Rectal smooth muscle tissue (tissue), 1 donor: Measurements from ENCODE around the gene SHPK.
"Not testable (repeated sequence)": the region's sequence is repeated elsewhere in the genome, so short reads cannot be mapped to it uniquely, and the experiment has no call there.

Experiments used
- H3K27ac ChIP-seq: one replicate; pipeline ENCODE4 v1.7.0; 2013; ENCODE audit warnings: low read depth, low read length, inconsistent platforms
- H3K27me3 ChIP-seq: one replicate; pipeline ENCODE4 v1.7.0; 2013; ENCODE audit warnings: low read length; ENCODE audit not compliant: control insufficient read depth, insufficient read depth
- H3K36me3 ChIP-seq: one replicate; pipeline ENCODE4 v1.7.0; 2013; ENCODE audit warnings: low read length; ENCODE audit not compliant: control insufficient read depth, insufficient read depth
- H3K4me1 ChIP-seq: one replicate; pipeline ENCODE4 v1.7.0; 2013; ENCODE audit warnings: low read length; ENCODE audit not compliant: control insufficient read depth, insufficient read depth
- H3K4me3 ChIP-seq: one replicate; pipeline ENCODE4 v1.7.0; 2013; ENCODE audit warnings: low read length
- H3K9ac ChIP-seq: one replicate; pipeline ENCODE4 v1.7.0; 2013; ENCODE audit warnings: low read length

Gene SHPK

DNA sequence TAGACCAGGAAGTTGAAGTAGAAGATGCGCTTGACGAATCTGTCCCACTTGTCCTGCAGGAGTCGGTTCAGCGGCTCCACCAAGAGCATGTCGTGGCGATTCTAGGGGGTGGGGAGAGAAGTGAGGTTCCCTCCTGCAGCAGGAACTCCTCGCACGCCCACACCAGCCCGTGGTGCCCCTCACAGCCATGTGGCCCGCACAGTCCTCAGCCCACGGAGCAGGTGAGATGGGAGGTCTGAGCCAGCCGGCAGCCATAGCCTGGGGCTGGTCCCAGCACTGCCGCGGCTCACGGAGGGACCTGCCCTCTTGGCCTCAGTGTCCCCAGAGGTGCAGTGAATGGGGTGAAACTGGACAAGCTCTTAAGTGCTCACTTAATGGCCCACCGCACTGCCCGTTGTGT lies 50.2 kb downstream of the SHPK start:
- H3K27me3 ChIP-seq, result no peaks in the 10 kb centered on the region
- H3K4me1 ChIP-seq, result no peaks in the 10 kb centered on the region
- peaks cover 6% of the 10 kb centered on the region for H3K36me3 ChIP-seq
- H3K9ac ChIP-seq, result no peak overlapping the region
- no peak overlapping the region for H3K27ac ChIP-seq
- no peak overlapping the region for H3K4me3 ChIP-seq

DNA sequence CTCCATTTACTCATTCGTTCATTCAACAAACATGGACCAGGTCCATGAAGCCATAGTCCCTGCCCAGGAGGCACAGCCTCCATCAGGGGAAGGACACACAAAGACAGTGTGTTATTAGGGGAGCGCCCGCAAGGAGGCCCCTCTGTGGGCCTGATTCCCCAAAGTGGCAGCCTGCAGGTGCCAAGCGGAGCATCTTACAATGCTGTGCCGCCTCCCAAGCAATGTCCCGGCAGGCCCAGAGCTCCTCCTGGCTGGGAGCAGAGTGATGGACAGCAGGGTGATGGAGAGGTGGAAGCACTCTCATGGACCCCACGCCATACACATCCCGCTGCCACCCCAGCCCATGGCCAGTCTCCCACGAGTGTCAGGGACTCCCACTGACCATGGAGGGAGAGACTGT lies 52.6 kb downstream of the SHPK start:
- H3K36me3 ChIP-seq, result peaks cover 5% of the 10 kb centered on the region
- H3K4me3 ChIP-seq, result no peak overlapping the region
- H3K4me1 ChIP-seq, result no peaks in the 10 kb centered on the region
- no peak overlapping the region for H3K9ac ChIP-seq
- no peak overlapping the region for H3K27ac ChIP-seq
- H3K27me3 ChIP-seq, result no peaks in the 10 kb centered on the region

DNA sequence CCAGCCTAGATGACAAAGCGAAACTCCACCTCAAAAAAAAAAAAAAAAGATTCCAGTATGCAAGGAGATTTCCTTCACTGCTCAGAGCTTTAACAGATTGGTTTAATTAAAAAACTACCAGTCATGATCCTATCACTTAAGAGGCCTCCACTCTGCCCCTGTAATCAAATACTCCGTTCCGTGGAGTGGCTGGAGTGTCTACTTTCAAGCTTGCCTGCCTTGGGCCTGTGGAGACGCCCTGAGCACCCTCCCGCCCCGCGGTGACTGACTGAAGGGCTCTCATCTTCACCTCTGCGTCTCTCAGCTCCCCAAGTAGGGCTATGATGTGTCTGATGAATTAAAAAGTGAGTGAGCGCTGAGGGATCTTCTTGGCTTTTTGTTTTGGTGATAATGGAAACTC lies 53.1 kb downstream of the SHPK start:
- no peak overlapping the region for H3K4me3 ChIP-seq
- H3K9ac ChIP-seq, result no peak overlapping the region
- peaks cover 5% of the 10 kb centered on the region for H3K36me3 ChIP-seq
- H3K4me1 ChIP-seq, result no peaks in the 10 kb centered on the region
- H3K27ac ChIP-seq, result no peak overlapping the region
- no peaks in the 10 kb centered on the region for H3K27me3 ChIP-seq

DNA sequence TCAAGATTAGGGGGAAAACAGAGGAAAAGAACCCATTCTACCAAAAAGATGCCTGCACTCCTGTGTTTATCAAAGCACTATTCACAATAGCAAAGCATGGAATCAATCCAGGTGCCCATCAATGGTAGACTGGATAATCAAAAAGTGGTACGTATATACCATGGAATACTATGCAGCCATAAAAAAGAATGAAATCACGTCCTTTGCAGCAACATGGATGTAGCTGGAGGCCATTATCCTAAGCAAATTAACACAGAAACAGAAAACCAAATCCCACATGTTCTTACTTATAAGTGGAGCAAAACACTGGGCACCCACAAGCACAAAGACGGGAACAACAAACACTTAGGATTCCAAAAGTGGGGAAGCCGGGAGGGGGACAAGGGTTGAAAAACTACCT lies 57.4 kb downstream of the SHPK start:
- H3K9ac ChIP-seq, H3K4me3 ChIP-seq, H3K36me3 ChIP-seq, H3K27me3 ChIP-seq, H3K4me1 ChIP-seq, H3K27ac ChIP-seq: not testable (repeated sequence)

DNA sequence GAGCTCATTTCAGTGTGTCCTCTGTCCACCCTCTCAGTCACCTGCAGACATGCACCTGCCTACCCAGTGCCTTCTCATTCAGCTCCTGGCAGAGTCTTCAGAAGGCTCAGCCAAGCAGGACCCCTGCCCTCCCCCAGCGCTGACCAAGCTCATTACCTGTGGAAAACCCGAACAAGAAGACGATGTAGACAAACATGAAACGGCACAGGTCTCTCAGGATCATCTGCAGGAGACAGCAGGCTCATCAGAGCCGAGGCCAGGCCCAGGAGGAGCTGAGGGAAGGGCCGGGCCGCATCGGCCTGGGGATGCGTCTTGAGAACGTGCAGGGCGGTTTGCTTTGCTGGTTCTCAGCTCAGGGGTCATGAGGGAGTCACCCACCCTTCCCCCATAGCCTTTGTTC lies 59.1 kb downstream of the SHPK start:
- no peaks in the 10 kb centered on the region for H3K4me1 ChIP-seq
- H3K36me3 ChIP-seq, result peaks cover 5% of the 10 kb centered on the region
- no peak overlapping the region for H3K27ac ChIP-seq
- H3K9ac ChIP-seq, result no peak overlapping the region
- H3K4me3 ChIP-seq, result no peak overlapping the region
- no peaks in the 10 kb centered on the region for H3K27me3 ChIP-seq

DNA sequence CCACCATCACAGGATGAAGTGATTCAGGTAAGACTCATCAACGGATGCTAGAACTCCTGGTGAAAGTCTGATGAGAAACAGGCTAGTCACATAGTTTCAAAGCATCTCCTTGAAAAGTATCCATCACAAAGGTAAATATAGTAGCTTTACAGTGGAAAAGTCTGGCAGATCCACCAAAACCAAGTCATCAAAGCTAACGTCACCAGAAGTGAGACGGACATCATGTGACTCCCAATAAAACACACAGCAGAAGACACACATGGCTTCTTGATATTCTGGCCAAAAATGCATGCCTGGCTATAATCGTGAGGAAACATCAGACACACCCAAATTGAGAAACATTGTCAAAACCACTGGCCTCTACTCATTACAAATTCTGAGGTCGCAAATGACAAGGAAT lies 60.5 kb downstream of the SHPK start:
- Histone ChIP-seq H3K27me3 (no peaks in the 10 kb centered on the region), H3K9ac (no peak overlapping the region), H3K4me1 (no peaks in the 10 kb centered on the region), H3K27ac (no peak overlapping the region), H3K36me3 (peaks cover 9% of the 10 kb centered on the region), H3K4me3 (no peak overlapping the region)

DNA sequence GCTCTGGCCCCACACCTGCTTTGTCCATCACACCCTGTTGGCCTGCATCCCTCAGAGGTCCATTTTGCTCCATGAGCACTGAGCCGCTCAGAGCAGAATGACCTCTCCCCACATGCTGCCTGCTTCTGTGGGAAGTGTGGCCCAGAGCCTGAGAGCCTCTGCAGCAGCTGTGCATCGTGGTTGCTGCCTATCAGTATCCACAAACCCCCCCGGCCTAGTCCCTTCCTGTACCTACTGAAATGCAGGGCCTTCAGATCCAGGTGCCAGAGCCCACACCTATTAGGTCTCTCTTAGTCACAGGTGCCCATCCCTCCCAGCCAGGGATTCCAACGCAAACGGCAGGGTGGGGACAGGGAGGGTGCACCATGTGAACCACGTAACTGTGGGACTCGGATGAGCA lies 61.8 kb downstream of the SHPK start:
- Histone ChIP-seq H3K4me3 (no peak overlapping the region), H3K27ac (no peak overlapping the region), H3K27me3 (no peaks in the 10 kb centered on the region), H3K9ac (no peak overlapping the region), H3K36me3 (peaks cover 4% of the 10 kb centered on the region), H3K4me1 (no peaks in the 10 kb centered on the region)

DNA sequence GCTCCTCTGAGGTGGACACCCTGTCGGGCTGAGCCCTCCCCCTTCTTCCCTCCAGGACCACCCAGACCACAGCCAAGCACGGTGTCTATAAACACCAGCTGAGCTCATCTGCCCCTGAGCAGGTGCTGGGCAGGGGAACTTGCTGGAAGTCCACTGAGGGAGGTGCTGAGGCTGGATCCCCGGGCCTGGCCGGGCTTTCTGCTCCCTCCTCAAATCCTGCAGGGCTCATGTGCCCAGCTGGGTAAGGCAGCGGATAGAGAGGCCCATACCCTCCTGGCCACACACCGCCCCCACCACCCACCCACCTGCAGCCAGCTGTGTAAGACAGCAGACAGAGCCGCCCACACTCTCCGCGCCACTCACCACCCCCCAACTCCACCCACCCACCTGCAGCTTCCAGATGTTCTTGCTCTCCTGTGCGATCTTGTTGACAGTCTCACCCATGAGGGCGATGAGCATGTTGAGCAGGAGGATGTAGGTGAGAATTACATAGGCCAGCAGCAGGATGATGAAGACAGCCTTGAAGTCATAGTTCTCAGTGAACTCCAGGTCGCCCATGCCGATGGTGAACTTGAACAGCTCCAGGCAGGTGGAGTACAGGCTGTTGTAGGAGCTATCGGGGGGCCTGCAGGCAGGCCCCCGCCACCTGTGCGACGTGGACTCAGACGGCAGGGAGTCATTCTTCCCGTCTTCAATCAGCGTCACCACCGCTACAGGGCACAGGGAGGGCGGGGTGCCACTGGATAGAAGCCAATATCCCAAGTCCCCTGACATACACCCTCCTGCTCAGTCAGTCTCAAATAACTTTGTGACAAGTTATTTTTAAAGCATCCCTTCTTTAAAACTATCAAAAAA lies 62.6 kb downstream of the SHPK start:
- Histone ChIP-seq H3K4me3 (no peak overlapping the region), H3K9ac (no peak overlapping the region), H3K4me1 (no peaks in the 10 kb centered on the region), H3K36me3 (peaks cover 4% of the 10 kb centered on the region), H3K27me3 (no peaks in the 10 kb centered on the region), H3K27ac (no peak overlapping the region)

DNA sequence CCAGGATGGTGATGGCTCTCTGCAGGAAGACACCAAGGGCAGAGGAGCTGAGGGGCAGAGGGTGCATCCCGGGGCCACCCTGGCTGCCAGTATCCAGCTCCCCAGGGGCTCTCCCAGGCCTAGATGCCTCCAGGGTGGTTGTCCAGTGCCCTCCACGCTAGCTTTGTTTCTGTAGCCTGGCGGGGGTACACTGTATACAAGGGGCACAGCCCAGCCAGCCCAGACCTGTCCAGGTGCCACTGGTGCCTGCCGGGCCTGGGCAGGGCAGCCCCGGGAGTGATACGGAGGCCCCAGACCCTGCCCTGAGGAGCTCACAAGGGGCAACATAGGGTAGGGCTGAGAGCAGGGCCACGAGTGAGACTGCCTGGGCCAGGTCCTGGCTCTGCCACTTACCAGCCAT lies 63.8 kb downstream of the SHPK start:
- H3K36me3 ChIP-seq, result peaks cover 7% of the 10 kb centered on the region
- H3K9ac ChIP-seq, result no peak overlapping the region
- no peaks in the 10 kb centered on the region for H3K27me3 ChIP-seq
- no peaks in the 10 kb centered on the region for H3K4me1 ChIP-seq
- no peak overlapping the region for H3K27ac ChIP-seq
- no peak overlapping the region for H3K4me3 ChIP-seq

DNA sequence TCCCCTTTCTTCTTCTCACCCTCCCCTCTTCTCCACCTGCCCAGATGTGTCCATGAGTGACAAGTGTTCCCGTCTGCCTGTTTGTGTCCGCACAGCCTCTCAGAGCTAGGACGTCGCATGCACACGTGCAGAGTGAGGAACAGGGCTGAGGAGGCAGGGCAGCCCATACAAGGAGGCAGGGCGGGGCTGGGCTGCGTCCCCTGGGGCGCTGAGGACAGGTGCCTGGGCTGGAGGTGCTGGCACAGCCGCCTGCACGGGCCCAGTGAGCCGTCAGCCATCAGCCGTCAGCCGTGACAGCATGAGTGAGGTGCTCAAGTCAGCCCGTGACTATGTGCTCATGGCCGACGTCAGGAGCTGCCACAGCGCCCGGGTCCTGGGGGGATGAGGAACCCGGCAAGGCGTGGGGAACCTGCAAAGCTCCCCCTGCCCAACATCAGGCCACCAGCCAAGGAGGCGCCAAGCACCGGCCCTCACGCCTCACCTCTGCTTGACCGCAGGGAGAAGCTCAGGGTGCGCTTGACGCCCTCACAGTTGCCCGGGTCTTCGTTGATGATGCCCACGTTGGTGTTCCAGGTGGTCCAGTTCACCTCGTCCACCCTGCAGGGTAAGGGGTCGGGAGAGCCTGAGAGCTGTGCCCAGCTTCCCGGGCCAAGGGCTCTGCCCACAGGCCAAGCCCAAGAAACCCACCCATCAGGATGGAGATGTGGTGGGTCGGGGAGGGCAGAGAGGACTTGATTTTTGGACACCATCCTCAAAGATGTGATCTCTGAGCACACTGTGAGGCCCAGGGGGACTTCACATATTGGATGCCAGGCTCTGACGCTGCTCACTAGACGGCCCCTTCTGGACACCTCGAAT lies 64.8 kb downstream of the SHPK start:
- Histone ChIP-seq H3K36me3 (peaks cover 9% of the 10 kb centered on the region), H3K4me3 (no peak overlapping the region), H3K27ac (no peak overlapping the region), H3K9ac (no peak overlapping the region), H3K4me1 (no peaks in the 10 kb centered on the region), H3K27me3 (no peaks in the 10 kb centered on the region)

DNA sequence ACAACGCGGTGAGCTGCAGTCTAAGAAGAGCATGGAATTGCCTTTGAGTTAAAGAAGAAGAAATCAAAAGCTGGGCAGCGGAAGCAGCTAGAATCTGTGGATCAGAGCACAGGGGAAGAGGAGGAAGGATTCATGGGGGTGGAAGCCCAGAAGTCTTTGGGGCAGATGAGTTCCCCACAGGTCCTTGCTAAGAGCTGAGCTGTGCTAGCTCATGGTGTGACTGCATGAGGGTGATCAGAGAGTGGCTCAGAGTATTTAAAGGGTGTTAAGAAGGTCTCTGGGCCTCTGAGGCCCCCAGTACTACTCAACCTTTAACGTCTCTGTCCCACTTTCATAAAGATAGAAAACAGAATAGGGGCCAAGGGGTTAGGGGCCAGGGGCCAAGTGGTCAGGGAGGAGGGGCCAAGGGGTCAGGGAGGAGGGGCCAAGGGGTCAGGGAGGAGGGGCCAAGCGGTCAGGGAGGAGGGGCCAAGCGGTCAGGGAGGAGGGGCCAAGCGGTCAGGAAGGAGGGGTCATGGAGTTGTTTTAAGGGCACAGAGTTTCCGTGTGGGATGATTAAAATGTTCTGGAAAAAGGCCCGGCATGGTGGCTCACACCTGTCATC lies 66.4 kb downstream of the SHPK start:
- Histone ChIP-seq H3K4me1 (no peaks in the 10 kb centered on the region), H3K27me3 (no peaks in the 10 kb centered on the region), H3K27ac (no peak overlapping the region), H3K9ac (no peak overlapping the region), H3K4me3 (no peak overlapping the region), H3K36me3 (peaks cover 9% of the 10 kb centered on the region)

DNA sequence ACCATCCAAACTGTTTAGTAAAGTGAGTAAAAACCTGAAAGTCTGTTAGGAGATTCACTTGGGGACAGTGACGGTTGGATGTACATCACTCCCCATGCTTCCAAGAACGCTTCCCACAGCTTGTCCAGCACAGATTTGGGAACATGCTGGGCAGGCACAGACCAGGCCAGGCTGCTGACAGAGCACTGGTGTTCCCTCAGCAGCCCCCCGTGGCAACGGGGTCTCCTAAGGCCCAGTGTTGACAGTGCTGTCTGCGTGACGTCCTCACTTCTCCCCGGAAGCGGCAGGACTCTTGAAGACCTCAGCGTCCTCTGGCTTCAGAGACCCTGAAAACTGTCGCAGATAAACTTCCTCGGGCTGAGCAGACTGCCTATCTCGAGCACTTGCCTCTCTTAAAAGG lies 69.5 kb downstream of the SHPK start:
- H3K9ac ChIP-seq, result no peak overlapping the region
- H3K4me3 ChIP-seq, result no peak overlapping the region
- H3K4me1 ChIP-seq, result no peaks in the 10 kb centered on the region
- H3K27me3 ChIP-seq, result no peaks in the 10 kb centered on the region
- H3K27ac ChIP-seq, result no peak overlapping the region
- H3K36me3 ChIP-seq, result peaks cover 7% of the 10 kb centered on the region
